Stimulated activated CD8-positive, alpha-beta memory T cell treated with anti-CD3 and anti-CD28 coated beads, Interleukin-2, amount 100 ng/mL, for 48 hours (primary cell): ENCODE data around the gene ZNF500.
"Not testable (repeated sequence)": the region's sequence is repeated elsewhere in the genome, so short reads cannot be mapped to it uniquely, and the experiment has no call there.

Experiments
- DNase-seq, 2 donors: peaks; one replicate each; pipeline ENCODE4 v3.0.0-alpha.2; 2020; ENCODE audit warnings: low read depth in 2 of 2

Gene ZNF500

DNA sequence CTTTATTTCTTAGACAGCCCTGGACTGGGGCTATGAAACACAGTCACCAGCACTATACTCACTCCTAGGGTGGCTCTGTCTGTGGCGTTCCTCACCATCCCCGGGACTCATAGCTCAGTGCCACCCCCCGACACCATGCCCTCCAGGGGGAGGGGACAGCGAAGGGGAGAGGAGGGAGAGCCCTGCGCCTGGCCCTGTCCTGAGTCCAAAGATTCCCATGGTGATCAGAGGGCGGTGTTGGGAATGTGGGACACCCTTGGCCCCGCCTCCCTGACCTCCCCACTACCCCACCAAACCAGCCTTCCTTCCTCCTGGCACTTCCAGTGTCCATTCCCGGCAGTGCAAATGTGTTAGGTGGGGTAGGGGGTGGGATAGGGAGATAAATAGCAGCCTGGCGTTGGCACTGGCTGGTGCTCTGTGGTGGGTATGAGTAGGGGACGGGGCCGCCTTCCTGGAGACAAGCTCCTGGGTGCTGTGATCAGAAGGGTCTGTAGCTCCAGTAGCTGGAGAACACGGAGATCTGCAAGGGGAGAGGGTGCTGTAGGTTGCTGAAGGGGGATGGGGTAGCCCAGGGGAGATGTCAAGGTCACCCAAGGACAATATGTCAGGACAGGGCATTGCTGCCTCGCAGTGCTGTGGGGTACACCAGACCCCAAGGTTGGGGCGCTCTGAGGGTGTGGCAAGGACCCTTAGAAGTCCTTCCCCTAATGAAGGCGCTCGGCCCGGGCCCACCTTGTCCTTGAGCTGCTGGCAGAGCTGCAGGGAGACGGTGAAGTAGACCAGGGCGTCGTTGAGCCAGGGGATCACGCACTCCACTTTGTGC, 30.2 kb upstream of the ZNF500 start:
- DNase-seq, result no peak

GRCh38 chr16:4795828-4796572, 29.0 kb upstream of the ZNF500 start:
- no peak for DNase-seq

DNA sequence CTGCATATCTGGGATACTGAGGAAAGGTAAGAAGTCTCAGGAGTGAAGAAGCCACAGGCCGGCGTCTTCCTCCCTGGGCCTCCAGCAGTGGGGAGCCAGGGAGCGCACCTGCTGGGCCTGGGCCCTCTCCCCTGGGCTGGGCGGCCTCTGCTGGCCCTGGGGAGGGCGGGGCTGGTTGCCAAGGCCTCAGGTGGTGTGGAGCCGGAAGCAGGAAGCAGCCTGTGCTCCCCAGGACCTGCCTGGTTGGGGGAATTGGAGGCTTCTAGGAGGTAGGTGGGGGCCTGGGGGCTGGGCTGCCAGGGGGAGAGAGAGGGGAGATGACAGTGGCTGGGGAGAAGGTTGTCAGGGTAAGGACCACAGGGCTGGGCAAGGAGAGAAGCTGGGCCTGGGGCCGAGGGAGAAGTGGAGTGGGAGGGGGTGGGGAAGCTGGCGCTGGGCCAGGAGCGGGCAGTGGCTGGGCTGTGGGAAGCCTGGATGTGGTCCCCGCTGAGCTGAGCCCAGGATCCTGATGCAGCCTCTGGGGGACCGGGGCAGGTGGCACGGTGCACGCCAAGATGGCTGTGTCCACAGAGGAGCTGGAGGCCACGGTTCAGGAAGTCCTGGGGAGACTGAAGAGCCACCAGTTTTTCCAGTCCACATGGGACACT, 28.3 kb upstream of the ZNF500 start, which contains the start of gene SMIM22:
TSS of gene SMIM22 (plus strand) at position 189 of the 647 bp plus-strand sequence. CDS start at position 555, 366 bp downstream.
- DNase-seq, result no peak

- no peak for DNase-seq
Measured at GRCh38 chr16:4792951-4793513, 26.1 kb upstream of the ZNF500 start.

- DNase-seq, result no peak
Measured at GRCh38 chr16:4790871-4791270, 23.9 kb upstream of the ZNF500 start.

DNA sequence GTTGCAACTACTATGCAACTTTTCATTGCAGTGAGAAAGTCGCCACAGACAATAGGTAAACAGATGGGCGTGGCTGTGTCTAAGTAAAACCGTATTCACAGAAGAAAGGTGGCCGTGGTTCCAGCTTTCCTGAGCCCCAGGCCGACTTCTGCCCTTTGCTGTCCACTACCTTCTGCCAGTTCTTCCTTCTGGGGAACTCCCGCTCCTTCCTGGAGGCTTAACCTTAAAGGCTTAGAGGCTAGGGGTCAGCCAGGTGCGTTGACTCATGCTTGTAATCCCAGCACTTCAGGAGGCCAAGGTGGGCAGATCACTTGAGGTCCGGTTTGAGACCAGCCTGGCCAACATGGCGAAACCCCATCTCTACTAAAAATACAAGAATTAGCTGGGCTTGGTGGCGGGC, 23.3 kb upstream of the ZNF500 start:
- DNase-seq, result no peak

DNA sequence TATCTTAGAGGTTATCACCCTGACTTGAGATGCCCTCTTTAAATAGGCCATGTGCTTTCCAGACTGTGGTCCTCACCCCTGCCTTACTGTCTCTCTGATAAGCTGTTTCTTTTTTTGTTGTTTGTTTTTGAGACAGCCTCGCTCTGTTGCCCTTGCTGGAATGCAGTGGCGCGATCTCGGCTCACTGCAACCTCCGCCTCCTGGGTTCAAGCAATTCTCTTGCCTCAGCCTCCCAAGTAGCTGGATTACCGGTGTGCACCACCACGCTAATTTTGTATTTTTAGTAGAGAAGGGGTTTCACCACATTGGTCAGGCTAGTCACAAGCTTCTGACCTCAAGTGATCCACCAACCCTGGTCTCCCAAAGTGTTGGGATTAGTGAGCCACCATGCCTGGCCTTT, 21.9 kb upstream of the ZNF500 start:
- no peak for DNase-seq

- DNase-seq, result no peak
Measured at GRCh38 chr16:4788489-4788889, 21.5 kb upstream of the ZNF500 start.

GRCh38 chr16:4787627-4788482, 20.9 kb upstream of the ZNF500 start, which contains the start of gene SEPTIN12:
SEPTIN12 (minus strand) TSS chr16:4788345; CDS start chr16:4787645, 700 bp downstream.
- no peak for DNase-seq

DNA sequence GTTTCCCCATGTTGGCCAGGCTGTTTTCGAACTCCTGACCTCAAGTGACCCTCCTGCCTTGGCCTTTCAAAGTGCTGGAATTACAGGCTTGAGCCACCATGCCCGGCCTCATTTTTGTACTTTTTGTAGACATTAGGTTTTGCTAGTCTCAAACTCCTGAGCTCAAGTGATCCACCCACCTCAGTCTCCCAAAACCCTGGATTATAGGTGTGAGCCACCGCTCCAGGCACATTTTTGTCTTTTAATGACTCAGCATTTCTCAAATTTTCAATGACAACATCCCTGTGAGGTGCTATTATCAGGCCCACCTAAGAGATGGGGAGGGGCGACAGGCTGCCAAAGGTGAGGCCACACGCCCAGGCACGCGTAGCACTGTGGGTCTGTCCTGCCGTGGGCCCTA, 20.1 kb upstream of the ZNF500 start:
- no peak for DNase-seq

DNA sequence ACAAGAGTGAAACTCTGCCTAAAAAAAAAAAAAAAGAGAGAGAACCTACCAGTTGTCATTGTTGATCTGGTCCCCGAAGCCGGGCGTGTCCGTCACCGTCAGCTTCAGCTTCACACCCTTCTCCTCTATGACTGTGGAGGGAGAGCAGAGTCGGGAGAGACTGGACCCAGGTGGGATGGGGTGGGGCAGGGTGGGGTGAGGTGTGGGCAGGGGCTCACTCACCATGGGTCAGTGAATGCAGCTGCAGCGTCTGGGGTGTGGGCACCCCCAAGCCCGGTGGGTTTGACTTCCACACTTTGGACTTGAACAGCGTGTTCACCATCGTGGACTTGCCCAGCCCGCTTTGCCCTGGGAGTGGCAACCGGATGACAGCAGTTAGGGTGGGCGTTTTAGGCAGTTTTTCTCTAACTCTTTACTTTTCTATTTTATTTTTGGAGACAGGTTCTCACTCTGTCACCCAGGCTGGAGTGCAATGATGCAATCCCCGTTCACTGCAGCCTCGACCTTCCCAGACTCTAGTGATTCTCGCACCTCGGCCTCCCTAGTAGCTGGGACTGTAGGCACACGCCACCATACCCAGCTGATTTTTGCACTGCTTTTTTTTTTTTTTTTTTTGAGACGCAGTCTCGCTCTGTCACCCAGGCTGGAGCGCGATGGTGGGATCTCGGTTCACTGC, 18.9 kb upstream of the ZNF500 start:
- DNase-seq, result no peak

DNA sequence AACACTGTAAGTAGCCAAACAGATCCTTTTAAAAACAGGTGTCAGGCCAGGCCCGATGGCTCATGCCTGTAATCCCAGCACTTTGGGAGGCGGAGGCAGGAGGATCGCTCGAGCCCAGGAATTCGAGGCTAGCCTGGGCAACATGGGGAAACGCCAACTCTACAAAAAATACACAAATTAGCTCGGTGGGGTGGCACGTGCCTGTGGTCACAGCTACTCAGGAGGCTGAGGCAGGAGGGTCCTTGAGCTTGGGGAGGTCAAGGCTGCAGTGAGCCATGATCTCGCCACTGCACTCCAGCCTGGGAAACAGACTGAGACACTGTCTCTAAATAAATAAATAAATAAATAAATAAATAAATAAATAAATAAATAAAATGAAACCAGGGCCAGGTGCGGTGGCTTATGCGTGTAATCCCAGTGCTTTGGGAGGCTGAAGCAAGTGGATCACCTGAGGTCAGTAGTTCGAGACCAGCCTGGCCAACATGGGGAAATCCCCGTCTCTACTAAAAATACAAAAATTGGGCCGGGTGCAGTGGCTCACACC, 17.6 kb upstream of the ZNF500 start:
- DNase-seq, result not testable (repeated sequence)

GRCh38 chr16:4783951-4784336, 17.0 kb upstream of the ZNF500 start:
- no peak for DNase-seq

- DNase-seq, result no peak
Measured at GRCh38 chr16:4783251-4783950, 16.4 kb upstream of the ZNF500 start.

- DNase-seq, result no peak
Measured at GRCh38 chr16:4780235-4780634, 13.3 kb upstream of the ZNF500 start.

GRCh38 chr16:4778050-4778392, 11.1 kb upstream of the ZNF500 start:
- no peak for DNase-seq

GRCh38 chr16:4777339-4778049, 10.5 kb upstream of the ZNF500 start:
- DNase-seq, result no peak

DNA sequence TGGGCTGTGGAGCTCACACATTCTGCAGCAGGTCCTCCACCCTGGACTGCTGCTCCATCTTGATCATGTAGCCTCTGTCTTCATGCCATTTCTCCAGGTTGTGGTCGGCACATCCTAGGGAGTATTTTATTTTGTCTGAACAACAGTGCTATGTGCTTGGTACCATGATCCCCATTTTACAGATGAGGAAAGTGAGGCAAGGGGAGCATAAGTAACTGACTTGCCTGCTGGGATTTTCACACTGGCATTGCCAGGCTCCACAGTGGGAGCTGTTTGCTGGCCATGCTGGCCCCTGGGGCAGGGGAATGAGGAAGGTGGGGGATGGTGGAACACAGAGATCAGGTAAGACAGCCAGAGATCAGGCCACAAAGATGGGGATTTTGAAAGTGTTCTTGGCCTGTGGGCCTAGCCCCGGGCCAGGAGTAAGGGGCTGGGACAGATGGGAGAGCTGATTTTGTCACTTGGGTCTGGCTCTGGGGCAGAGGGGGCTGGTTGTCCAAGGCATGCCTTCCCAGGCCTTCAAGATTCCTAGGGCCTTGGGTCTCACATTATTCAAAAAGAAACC, 9.3 kb upstream of the ZNF500 start:
- DNase-seq, result no peak

GRCh38 chr16:4775005-4775404, 8.0 kb upstream of the ZNF500 start:
- no peak for DNase-seq
